Activated T-cell treated with anti-CD3 and anti-CD28 coated beads, Interleukin-2, amount 50 U/mL, for 24 hours (primary cell): ENCODE data around the gene PLCB1.
"Not testable (repeated sequence)": the region's sequence is repeated elsewhere in the genome, so short reads cannot be mapped to it uniquely, and the experiment has no call there.

Source experiments
- DNase-seq: peaks from one replicate; pipeline ENCODE4 v3.0.0-alpha.2; 2020
- H3K27ac Mint-ChIP-seq: 2 replicates; pipeline ENCODE4 v1.8.0; 2020; ENCODE audit warnings: mild to moderate bottlenecking, mixed read lengths
- H3K27me3 Mint-ChIP-seq: 2 replicates; pipeline ENCODE4 v1.8.0; 2020; ENCODE audit warnings: mixed read lengths
- H3K36me3 Mint-ChIP-seq: 2 replicates; pipeline ENCODE4 v1.8.0; 2020; ENCODE audit warnings: low read depth, mixed read lengths
- H3K4me1 Mint-ChIP-seq: 2 replicates; pipeline ENCODE4 v1.8.0; 2020; ENCODE audit warnings: low read depth, mixed read lengths
- H3K4me3 Mint-ChIP-seq: 2 replicates; pipeline ENCODE4 v1.8.0; 2020; ENCODE audit warnings: mild to moderate bottlenecking, moderate library complexity, mixed read lengths
- H3K9me3 Mint-ChIP-seq: 2 replicates; pipeline ENCODE4 v1.8.0; 2020; ENCODE audit warnings: mixed read lengths

Gene PLCB1

DNA sequence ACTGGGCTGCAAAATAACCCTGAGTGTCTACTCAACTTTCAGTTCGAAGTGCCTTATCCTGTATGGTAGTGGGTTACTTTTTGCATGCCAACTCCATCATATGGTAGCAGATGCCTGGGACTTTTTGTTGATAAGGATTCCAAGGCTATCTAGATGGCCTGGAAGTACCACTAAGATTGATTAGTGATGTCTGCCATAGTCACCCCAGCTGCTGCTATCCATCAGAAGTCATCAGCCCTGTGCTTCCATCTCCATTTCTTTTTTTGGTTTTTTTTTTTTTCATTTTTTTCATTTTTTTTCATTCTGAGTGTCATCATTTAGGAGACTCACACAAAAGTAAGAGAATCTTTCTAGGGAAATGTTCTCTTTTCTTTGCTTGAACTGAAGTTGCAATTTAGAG lies 719.4 kb downstream of the PLCB1 start:
- Mint-ChIP-seq H3K36me3 (no peaks in the 10 kb centered on the region), H3K27me3 (no peaks in the 10 kb centered on the region), H3K9me3 (no peaks in the 10 kb centered on the region), H3K27ac (no peak overlapping the region), H3K4me3 (no peak overlapping the region), H3K4me1 (no peaks in the 10 kb centered on the region)
- no peak for DNase-seq

DNA sequence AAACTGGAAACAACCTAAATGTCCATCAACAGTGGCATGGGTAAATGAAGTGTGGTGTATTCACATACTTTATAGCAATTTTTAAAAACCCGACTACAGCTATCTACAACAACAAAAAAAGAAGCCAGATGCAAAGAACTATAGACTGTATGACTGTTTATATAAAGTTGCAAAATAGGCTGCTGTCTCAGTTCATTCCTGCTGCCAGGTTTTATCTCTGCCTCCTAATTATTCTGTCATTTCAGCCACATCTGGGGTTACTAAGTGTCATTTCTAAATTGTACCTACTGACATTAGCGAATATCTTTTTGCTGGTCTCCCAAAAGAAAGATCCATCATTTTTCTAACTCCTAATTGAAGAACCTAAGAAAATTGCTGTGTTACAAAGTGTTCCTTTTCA lies 719.9 kb downstream of the PLCB1 start:
- H3K4me3 Mint-ChIP-seq, DNase-seq, H3K4me1 Mint-ChIP-seq, H3K36me3 Mint-ChIP-seq, H3K27ac Mint-ChIP-seq, H3K9me3 Mint-ChIP-seq, H3K27me3 Mint-ChIP-seq: not testable (repeated sequence)

DNA sequence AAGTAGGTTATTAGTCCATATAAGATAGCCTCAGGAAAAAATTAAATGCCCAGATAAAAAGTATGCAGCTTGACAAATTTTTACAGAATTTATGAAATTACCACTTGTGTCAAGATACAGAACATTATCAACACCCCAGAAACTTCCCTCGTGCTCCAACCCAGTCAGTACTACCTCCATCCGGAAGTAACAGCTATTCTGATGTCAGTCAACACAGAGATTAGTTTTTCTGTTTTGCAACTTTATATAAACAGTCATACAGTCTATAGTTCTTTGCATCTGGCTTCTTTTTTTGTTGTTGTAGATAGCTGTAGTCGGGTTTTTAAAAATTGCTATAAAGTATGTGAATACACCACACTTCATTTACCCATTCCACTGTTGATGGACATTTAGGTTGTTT lies 721.1 kb downstream of the PLCB1 start:
- not testable (repeated sequence) for H3K27me3 Mint-ChIP-seq, H3K36me3 Mint-ChIP-seq, H3K4me1 Mint-ChIP-seq, H3K4me3 Mint-ChIP-seq, DNase-seq, H3K27ac Mint-ChIP-seq, H3K9me3 Mint-ChIP-seq

GRCh38 chr20:8853805-8854338 lies 721.8 kb downstream of the PLCB1 start:
- H3K27me3 Mint-ChIP-seq: no peaks in the 10 kb centered on the region
- no peak overlapping the region for H3K27ac Mint-ChIP-seq
- no peaks in the 10 kb centered on the region for H3K4me1 Mint-ChIP-seq
- no peak for DNase-seq
- no peaks in the 10 kb centered on the region for H3K9me3 Mint-ChIP-seq
- no peaks in the 10 kb centered on the region for H3K36me3 Mint-ChIP-seq
- no peak overlapping the region for H3K4me3 Mint-ChIP-seq

DNA sequence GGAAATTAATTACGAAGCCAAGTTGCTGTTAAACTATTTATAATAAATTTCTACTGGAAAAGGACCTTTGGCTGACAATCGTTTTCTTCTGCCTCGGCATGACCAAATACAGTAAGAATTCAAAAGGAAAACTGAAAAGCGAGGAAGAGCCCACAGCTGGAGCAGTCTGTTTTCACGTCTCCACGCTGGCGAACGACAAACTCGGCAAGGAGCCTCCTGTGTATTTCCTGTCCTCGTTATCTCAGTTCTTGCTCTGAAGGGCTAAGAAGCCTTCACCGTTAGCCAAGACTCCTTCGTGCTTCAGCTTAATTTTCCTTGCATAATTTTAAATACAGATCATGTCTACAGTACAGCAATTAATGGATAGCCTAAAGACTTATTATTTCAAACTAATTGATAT lies 722.5 kb downstream of the PLCB1 start:
- DNase-seq: no peak
- Mint-ChIP-seq H3K27me3 (no peaks in the 10 kb centered on the region), H3K9me3 (no peaks in the 10 kb centered on the region), H3K4me3 (no peak overlapping the region), H3K4me1 (no peaks in the 10 kb centered on the region), H3K27ac (no peak overlapping the region), H3K36me3 (no peaks in the 10 kb centered on the region)

DNA sequence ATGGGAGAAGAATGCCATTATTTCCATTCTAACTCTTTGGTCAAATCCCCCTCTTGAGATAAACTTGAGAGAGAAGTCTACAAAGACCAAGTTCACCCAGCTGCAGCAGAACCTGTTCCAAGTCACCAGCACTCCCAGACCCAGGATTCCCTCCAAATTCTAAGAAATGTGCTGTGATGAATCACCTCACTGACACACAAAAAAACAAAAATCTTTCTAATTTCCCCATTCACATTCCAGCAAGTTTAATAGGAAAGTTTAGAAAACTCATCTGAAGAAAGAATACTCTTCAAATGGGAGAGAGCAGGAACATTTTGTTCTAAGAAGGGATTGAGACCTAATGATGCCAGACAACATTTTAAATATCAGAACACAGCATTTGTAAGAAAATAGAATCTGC lies 723.2 kb downstream of the PLCB1 start:
- Mint-ChIP-seq H3K27ac (no peak overlapping the region), H3K9me3 (no peaks in the 10 kb centered on the region), H3K27me3 (no peaks in the 10 kb centered on the region), H3K4me3 (no peak overlapping the region), H3K36me3 (no peaks in the 10 kb centered on the region), H3K4me1 (no peaks in the 10 kb centered on the region)
- no peak for DNase-seq

- Mint-ChIP-seq H3K27me3 (no peaks in the 10 kb centered on the region), H3K4me3 (no peak overlapping the region), H3K27ac (no peak overlapping the region), H3K36me3 (no peaks in the 10 kb centered on the region), H3K4me1 (no peaks in the 10 kb centered on the region), H3K9me3 (no peaks in the 10 kb centered on the region)
- DNase-seq: no peak
Observed at GRCh38 chr20:8856668-8857067, 724.6 kb downstream of the PLCB1 start.

DNA sequence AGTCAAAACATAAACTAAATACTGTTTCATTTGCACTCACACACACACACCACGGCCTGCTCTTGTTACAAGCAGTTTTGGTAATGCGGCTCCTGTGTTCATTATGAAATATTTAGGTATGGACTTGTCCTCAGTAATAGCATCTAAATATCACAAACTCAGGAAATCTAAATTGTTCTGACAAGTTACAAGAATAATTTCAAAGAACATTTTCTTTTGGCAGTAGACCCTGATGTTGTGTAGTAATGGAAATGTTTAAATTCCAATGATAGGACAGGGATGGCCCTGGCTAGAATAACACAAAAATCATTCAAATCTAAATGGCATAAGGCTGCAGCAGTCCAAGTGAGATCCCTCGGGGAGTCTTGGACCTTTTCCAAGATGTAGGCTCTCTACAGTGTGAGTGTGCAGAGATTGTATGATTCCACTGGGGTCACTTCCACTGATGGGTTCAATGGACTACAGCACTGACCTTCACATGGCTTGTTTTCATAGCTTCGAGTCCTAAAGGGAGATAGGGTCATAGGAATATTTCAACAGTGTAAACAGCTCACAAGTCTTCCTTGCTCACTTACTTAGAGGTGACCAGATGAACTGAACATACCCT lies 726.2 kb downstream of the PLCB1 start:
- Mint-ChIP-seq H3K27ac (no peak overlapping the region), H3K36me3 (no peaks in the 10 kb centered on the region)
- DNase-seq: no peak

GRCh38 chr20:8860011-8860495 lies 728.0 kb downstream of the PLCB1 start:
- Mint-ChIP-seq H3K9me3 (no peaks in the 10 kb centered on the region), H3K36me3 (no peaks in the 10 kb centered on the region), H3K4me1 (no peaks in the 10 kb centered on the region), H3K27ac (no peak overlapping the region), H3K4me3 (no peak overlapping the region), H3K27me3 (no peaks in the 10 kb centered on the region)
- DNase-seq: no peak

More for the DNA sequence above, 726.2 kb downstream of the PLCB1 start:
- no peak overlapping the region for H3K4me3 Mint-ChIP-seq
- no peaks in the 10 kb centered on the region for H3K9me3 Mint-ChIP-seq
- no peaks in the 10 kb centered on the region for H3K4me1 Mint-ChIP-seq
- H3K27me3 Mint-ChIP-seq: no peaks in the 10 kb centered on the region

GRCh38 chr20:8862092-8862491 lies 730.0 kb downstream of the PLCB1 start:
- no peak for DNase-seq
- H3K4me1 Mint-ChIP-seq: no peaks in the 10 kb centered on the region
- H3K4me3 Mint-ChIP-seq: no peak overlapping the region
- no peaks in the 10 kb centered on the region for H3K27me3 Mint-ChIP-seq
- no peaks in the 10 kb centered on the region for H3K36me3 Mint-ChIP-seq
- H3K27ac Mint-ChIP-seq: no peak overlapping the region
- H3K9me3 Mint-ChIP-seq: no peaks in the 10 kb centered on the region

DNA sequence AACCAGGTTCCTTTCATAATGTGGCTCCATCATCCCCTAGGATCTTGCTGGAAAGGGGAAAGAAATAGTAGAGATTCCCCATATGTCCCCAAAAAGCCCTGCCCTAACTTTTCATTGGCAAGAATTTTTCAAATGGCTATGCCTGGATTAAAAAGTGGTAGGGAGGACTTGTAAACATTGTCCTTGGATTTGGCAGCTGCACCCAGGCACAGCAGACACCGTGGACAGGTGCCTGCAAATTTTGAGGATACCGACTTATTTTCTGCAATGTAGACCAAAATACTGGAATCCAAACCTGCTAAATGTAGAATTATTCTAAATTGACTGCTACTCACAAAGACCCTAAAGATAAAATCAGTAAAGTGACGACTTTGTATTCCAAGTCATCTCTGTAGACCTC lies 733.6 kb downstream of the PLCB1 start:
- no peaks in the 10 kb centered on the region for H3K36me3 Mint-ChIP-seq
- no peak overlapping the region for H3K27ac Mint-ChIP-seq
- H3K27me3 Mint-ChIP-seq: no peaks in the 10 kb centered on the region
- no peak overlapping the region for H3K4me3 Mint-ChIP-seq
- no peak for DNase-seq
- no peaks in the 10 kb centered on the region for H3K4me1 Mint-ChIP-seq
- H3K9me3 Mint-ChIP-seq: no peaks in the 10 kb centered on the region

- H3K27ac Mint-ChIP-seq: no peak overlapping the region
- no peaks in the 10 kb centered on the region for H3K4me1 Mint-ChIP-seq
- H3K27me3 Mint-ChIP-seq: no peaks in the 10 kb centered on the region
- H3K9me3 Mint-ChIP-seq: no peaks in the 10 kb centered on the region
- DNase-seq: no peak
- H3K4me3 Mint-ChIP-seq: no peak overlapping the region
- H3K36me3 Mint-ChIP-seq: no peaks in the 10 kb centered on the region
Observed at GRCh38 chr20:8867038-8867740, 735.1 kb downstream of the PLCB1 start.

DNA sequence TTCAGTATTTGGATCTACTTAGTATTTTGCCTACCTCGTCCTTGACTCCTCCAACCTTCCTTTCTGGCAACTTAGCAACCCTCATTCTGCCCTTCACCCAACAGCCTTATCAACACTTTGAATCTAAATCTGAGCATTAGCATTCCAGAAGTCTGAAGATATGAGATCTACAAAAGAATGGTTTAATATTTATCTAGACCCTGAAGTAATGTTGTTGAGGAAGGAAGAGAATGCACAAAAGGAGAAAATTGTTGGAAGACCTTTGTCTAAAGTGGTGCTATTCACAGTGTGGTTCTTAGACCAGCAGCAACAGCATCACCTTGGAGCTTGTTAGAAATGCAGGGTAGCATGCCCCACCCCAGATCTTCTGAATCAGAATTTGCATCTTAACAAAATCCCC lies 738.6 kb downstream of the PLCB1 start:
- Mint-ChIP-seq H3K4me3 (no peak overlapping the region), H3K27me3 (no peaks in the 10 kb centered on the region), H3K36me3 (no peaks in the 10 kb centered on the region), H3K9me3 (no peaks in the 10 kb centered on the region), H3K4me1 (no peaks in the 10 kb centered on the region), H3K27ac (no peak overlapping the region)
- DNase-seq: no peak

GRCh38 chr20:8874437-8874836 lies 742.4 kb downstream of the PLCB1 start:
- no peak overlapping the region for H3K4me3 Mint-ChIP-seq
- no peaks in the 10 kb centered on the region for H3K27me3 Mint-ChIP-seq
- H3K4me1 Mint-ChIP-seq: no peaks in the 10 kb centered on the region
- DNase-seq: no peak
- H3K9me3 Mint-ChIP-seq: no peaks in the 10 kb centered on the region
- H3K27ac Mint-ChIP-seq: no peak overlapping the region
- no peaks in the 10 kb centered on the region for H3K36me3 Mint-ChIP-seq

DNA sequence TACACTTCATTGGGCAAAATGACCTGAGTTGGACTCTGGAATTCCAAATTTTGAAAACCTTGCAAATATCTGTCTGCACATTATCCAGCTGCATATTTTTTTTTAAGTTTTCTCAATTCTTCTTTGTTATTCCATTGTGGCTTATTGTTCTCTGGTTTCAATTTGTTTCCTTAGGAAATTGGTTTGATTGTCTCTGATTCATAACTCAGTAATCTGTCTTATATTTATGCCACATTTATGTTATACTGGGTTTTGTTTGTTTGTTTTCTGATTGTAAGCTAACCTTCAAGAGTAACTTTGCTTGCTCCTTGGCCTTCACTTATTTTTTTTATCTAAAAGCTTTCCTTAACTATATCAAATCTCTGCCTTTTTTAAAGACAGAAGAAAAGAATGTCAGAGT lies 743.5 kb downstream of the PLCB1 start:
- Mint-ChIP-seq H3K4me1 (no peaks in the 10 kb centered on the region), H3K9me3 (no peaks in the 10 kb centered on the region), H3K36me3 (no peaks in the 10 kb centered on the region), H3K4me3 (no peak overlapping the region), H3K27me3 (no peaks in the 10 kb centered on the region), H3K27ac (no peak overlapping the region)
- no peak for DNase-seq
